ENCODE results near the gene SNPH.

DNA sequence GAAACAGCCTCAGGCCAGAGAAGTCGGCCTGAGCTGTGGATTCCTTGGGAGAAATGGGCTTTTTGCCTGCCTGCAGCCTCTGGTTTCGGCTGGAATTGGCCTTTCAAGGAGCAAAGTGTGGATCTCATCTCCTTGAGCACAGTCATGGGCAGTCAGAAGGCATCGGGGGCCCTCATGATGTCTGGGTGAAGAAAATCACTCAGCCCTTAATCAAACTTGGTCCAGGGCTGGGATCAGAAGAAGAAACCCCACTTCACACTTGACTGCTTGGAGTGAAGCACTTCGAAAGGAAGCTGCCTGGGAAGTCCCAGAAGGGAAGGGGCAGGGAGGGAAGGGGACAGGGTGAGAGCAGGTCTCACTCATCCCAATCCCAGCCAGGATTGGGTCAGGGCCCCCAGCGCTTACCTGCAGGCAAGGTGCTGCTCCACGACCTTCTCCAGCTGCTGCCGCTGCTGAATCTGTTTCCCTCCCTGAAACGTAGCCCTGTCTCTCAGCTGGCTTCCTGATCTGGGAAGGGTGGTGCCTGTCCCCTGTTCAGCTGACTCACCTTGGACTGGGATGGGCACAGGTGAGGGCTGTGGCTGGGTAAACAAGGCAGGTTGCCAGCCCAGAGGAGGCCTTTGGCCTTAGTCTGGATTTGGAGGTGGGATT is 62.7 kb downstream of the SNPH start, which contains the start of gene SDCBP2:
- TF ChIP-seq EZH2 (IDR thresholded peaks at IDR 0.05; ENCODE audit: insufficient read depth, poor library complexity, severe bottlenecking): no peak
- TF ChIP-seq EZH2phosphoT487 (IDR thresholded peaks at IDR 0.05; ENCODE audit: insufficient read depth, low read depth): no peak

Measured in GM23248 (cell line).